ENCODE measurements around the gene TTC34. TPM values are rescaled to one million over a fixed set of nuclear protein-coding genes. Genes with fewer than 3 reads are reported as not detected.
"Not testable (repeated sequence)": the region's sequence is repeated elsewhere in the genome, so short reads cannot be mapped to it uniquely, and the experiment has no call there.

TTC34 gene
- total RNA-seq, 1 donor from 2014 or later = 0.09 TPM

GRCh38 chr1:2683321-2683741 is 118.2 kb downstream of the TTC34 start:
- H3K79me2 ChIP-seq (ENCODE audit: low read depth) = not testable (repeated sequence)

GRCh38 chr1:2682879-2683278 is 118.6 kb downstream of the TTC34 start:
- H3K4me1 ChIP-seq; H3K27ac Mint-ChIP-seq; H3K9me3 ChIP-seq (ENCODE audit: low read depth); H3K9ac ChIP-seq; H3K36me3 ChIP-seq; H3K36me3 Mint-ChIP-seq; H3K79me2 ChIP-seq (ENCODE audit: low read depth); H3K4me3 ChIP-seq; H3K27me3 Mint-ChIP-seq (ENCODE audit: insufficient read depth, low read depth); H3K4me1 Mint-ChIP-seq; H3F3A ChIP-seq (ENCODE audit: low read depth); H4K20me1 ChIP-seq (ENCODE audit: low read depth); DNase-seq (ENCODE audit: low spot score); H3K27ac ChIP-seq; H2AFZ ChIP-seq (replicated peaks); H3K4me2 ChIP-seq; H3K27me3 ChIP-seq; H3K4me3 Mint-ChIP-seq: not testable (repeated sequence)
- H3K9me3 Mint-ChIP-seq = peaks cover 13% of the 10 kb centered on the region

More at GRCh38 chr1:2683321-2683741, 118.2 kb downstream of the TTC34 start:
- not testable (repeated sequence) for H2AFZ ChIP-seq (replicated peaks); H3K4me1 Mint-ChIP-seq; H3K27me3 ChIP-seq; H3K27ac Mint-ChIP-seq; H3K4me3 ChIP-seq; H3K27ac ChIP-seq; H3K9ac ChIP-seq; H3K36me3 ChIP-seq; H3K4me3 Mint-ChIP-seq; H3K4me2 ChIP-seq; DNase-seq (ENCODE audit: low spot score); H3K9me3 ChIP-seq (ENCODE audit: low read depth); H3K4me1 ChIP-seq; H3F3A ChIP-seq (ENCODE audit: low read depth); H3K36me3 Mint-ChIP-seq; H4K20me1 ChIP-seq (ENCODE audit: low read depth)
- peaks cover 11% of the 10 kb centered on the region for H3K27me3 Mint-ChIP-seq (ENCODE audit: insufficient read depth, low read depth)
- H3K9me3 Mint-ChIP-seq = peaks cover 18% of the 10 kb centered on the region

GRCh38 chr1:2676726-2677125 is 124.8 kb downstream of the TTC34 start:
- H3K9me3 Mint-ChIP-seq, H3K36me3 ChIP-seq: not testable (repeated sequence)

GRCh38 chr1:2671656-2672055 is 129.8 kb downstream of the TTC34 start:
- not testable (repeated sequence) for H3K4me1 ChIP-seq; H3K4me2 ChIP-seq; H4K20me1 ChIP-seq (ENCODE audit: low read depth); H3K27me3 Mint-ChIP-seq (ENCODE audit: insufficient read depth, low read depth); H3K4me1 Mint-ChIP-seq; H3K9me3 ChIP-seq (ENCODE audit: low read depth); H3K27me3 ChIP-seq; H3K4me3 ChIP-seq; H3K27ac ChIP-seq; H3K36me3 ChIP-seq; H3K36me3 Mint-ChIP-seq; H3K9me3 Mint-ChIP-seq; H3K79me2 ChIP-seq (ENCODE audit: low read depth); H3K4me3 Mint-ChIP-seq; H3F3A ChIP-seq (ENCODE audit: low read depth); H3K27ac Mint-ChIP-seq; DNase-seq (ENCODE audit: low spot score); H3K9ac ChIP-seq; H2AFZ ChIP-seq (replicated peaks)

More at GRCh38 chr1:2676726-2677125, 124.8 kb downstream of the TTC34 start:
- H3K4me3 Mint-ChIP-seq; H3K9ac ChIP-seq; H3K9me3 ChIP-seq (ENCODE audit: low read depth); H2AFZ ChIP-seq (replicated peaks); H4K20me1 ChIP-seq (ENCODE audit: low read depth); H3K36me3 Mint-ChIP-seq; H3K27me3 ChIP-seq; H3K4me1 Mint-ChIP-seq; H3K27ac Mint-ChIP-seq; H3F3A ChIP-seq (ENCODE audit: low read depth); H3K27ac ChIP-seq; H3K27me3 Mint-ChIP-seq (ENCODE audit: insufficient read depth, low read depth); H3K4me3 ChIP-seq; H3K4me1 ChIP-seq; H3K4me2 ChIP-seq; DNase-seq (ENCODE audit: low spot score); H3K79me2 ChIP-seq (ENCODE audit: low read depth): not testable (repeated sequence)

- Mint-ChIP-seq H3K27me3 (ENCODE audit: insufficient read depth, low read depth) (peaks cover 11% of the 10 kb centered on the region), H3K9me3 (peaks cover 13% of the 10 kb centered on the region)
- H3K4me1 ChIP-seq; H3K36me3 Mint-ChIP-seq; H3K4me1 Mint-ChIP-seq; H3F3A ChIP-seq (ENCODE audit: low read depth); H3K4me3 ChIP-seq; H3K79me2 ChIP-seq (ENCODE audit: low read depth); H3K27me3 ChIP-seq; H3K4me3 Mint-ChIP-seq; DNase-seq (ENCODE audit: low spot score); H3K4me2 ChIP-seq; H2AFZ ChIP-seq (replicated peaks); H3K27ac ChIP-seq; H3K27ac Mint-ChIP-seq; H4K20me1 ChIP-seq (ENCODE audit: low read depth); H3K36me3 ChIP-seq; H3K9me3 ChIP-seq (ENCODE audit: low read depth); H3K9ac ChIP-seq: not testable (repeated sequence)
Measured at GRCh38 chr1:2659806-2660205, 141.7 kb downstream of the TTC34 start.

- not testable (repeated sequence) for DNase-seq (ENCODE audit: low spot score)
Measured at GRCh38 chr1:2657909-2658308, 143.6 kb downstream of the TTC34 start.

GRCh38 chr1:2657124-2657523 is 144.4 kb downstream of the TTC34 start:
- H3F3A ChIP-seq (ENCODE audit: low read depth); H3K4me1 ChIP-seq; H3K79me2 ChIP-seq (ENCODE audit: low read depth); H3K27ac Mint-ChIP-seq; H2AFZ ChIP-seq (replicated peaks); H3K27me3 ChIP-seq; H3K4me3 Mint-ChIP-seq; H3K36me3 ChIP-seq; H3K9me3 ChIP-seq (ENCODE audit: low read depth); H3K4me1 Mint-ChIP-seq; H3K9ac ChIP-seq; DNase-seq (ENCODE audit: low spot score); H4K20me1 ChIP-seq (ENCODE audit: low read depth); H3K4me3 ChIP-seq; H3K4me2 ChIP-seq; H3K27ac ChIP-seq: not testable (repeated sequence)
- Mint-ChIP-seq H3K9me3 (peaks cover 39% of the 10 kb centered on the region), H3K36me3 (peaks cover 18% of the 10 kb centered on the region), H3K27me3 (ENCODE audit: insufficient read depth, low read depth) (peaks cover 37% of the 10 kb centered on the region)

More at GRCh38 chr1:2657909-2658308, 143.6 kb downstream of the TTC34 start:
- H3K27ac Mint-ChIP-seq; H2AFZ ChIP-seq (replicated peaks); H3K79me2 ChIP-seq (ENCODE audit: low read depth); H3K4me3 ChIP-seq; H3K4me1 Mint-ChIP-seq; H3K9me3 ChIP-seq (ENCODE audit: low read depth); H3F3A ChIP-seq (ENCODE audit: low read depth); H3K4me3 Mint-ChIP-seq; H3K4me2 ChIP-seq; H3K4me1 ChIP-seq; H4K20me1 ChIP-seq (ENCODE audit: low read depth); H3K27ac ChIP-seq; H3K9ac ChIP-seq; H3K27me3 ChIP-seq; H3K36me3 ChIP-seq: not testable (repeated sequence)
- peaks cover 32% of the 10 kb centered on the region for H3K9me3 Mint-ChIP-seq
- peaks cover 30% of the 10 kb centered on the region for H3K27me3 Mint-ChIP-seq (ENCODE audit: insufficient read depth, low read depth)
- peaks cover 15% of the 10 kb centered on the region for H3K36me3 Mint-ChIP-seq

GRCh38 chr1:2655598-2656434 is 145.7 kb downstream of the TTC34 start:
- not testable (repeated sequence) for H3K27ac ChIP-seq; H2AFZ ChIP-seq (replicated peaks); H3K4me1 ChIP-seq; H3F3A ChIP-seq (ENCODE audit: low read depth); H3K27ac Mint-ChIP-seq; H3K4me1 Mint-ChIP-seq; H3K4me2 ChIP-seq; H3K9me3 ChIP-seq (ENCODE audit: low read depth); H3K27me3 ChIP-seq; H3K36me3 ChIP-seq; H4K20me1 ChIP-seq (ENCODE audit: low read depth); DNase-seq (ENCODE audit: low spot score); H3K4me3 ChIP-seq; H3K79me2 ChIP-seq (ENCODE audit: low read depth); H3K9ac ChIP-seq
- Mint-ChIP-seq H3K9me3 (peaks cover 41% of the 10 kb centered on the region), H3K36me3 (peaks cover 19% of the 10 kb centered on the region), H3K4me3 (peak overlapping the region; percentile 27), H3K27me3 (ENCODE audit: insufficient read depth, low read depth) (peaks cover 39% of the 10 kb centered on the region)

Data from neural progenitor cell (in vitro differentiated cells).